DOHH2 (cell line): Measurements from ENCODE around the gene RNF223.
A peak's percentile ranks its signal among the peaks of the same experiment; 100 is the strongest.

Source experiments
- H3F3A ChIP-seq: fragments of 200-600 bp; sonication (generic), shearing (Covaris generic); 2 replicates; pipeline ENCODE4 v1.6.0; 2016; ENCODE audit warnings: antibody characterized with exemption, mild to moderate bottlenecking; ENCODE audit not compliant: control insufficient read depth, insufficient read depth
- H3K27ac ChIP-seq: fragments of 200-600 bp; sonication (generic); 2 replicates; pipeline ENCODE4 v1.5.1; 2014; ENCODE audit warnings: low read depth, mild to moderate bottlenecking, low read length, moderate library complexity
- H3K27me3 ChIP-seq: fragments of 200-600 bp; sonication (generic); 2 replicates; pipeline ENCODE4 v1.6.1; 2014; ENCODE audit warnings: mild to moderate bottlenecking, low read length, mixed read lengths; ENCODE audit not compliant: control insufficient read depth
- H3K36me3 ChIP-seq: fragments of 200-600 bp; sonication (generic); 2 replicates; pipeline ENCODE4 v1.6.1; 2014; ENCODE audit warnings: mild to moderate bottlenecking, low read length, moderate library complexity, mixed read lengths; ENCODE audit not compliant: control insufficient read depth
- H3K4me1 ChIP-seq: fragments of 200-600 bp; sonication (generic); 2 replicates; pipeline ENCODE4 v1.6.1; 2014; ENCODE audit warnings: mild to moderate bottlenecking, low read length, mixed read lengths; ENCODE audit not compliant: control insufficient read depth
- H3K4me2 ChIP-seq: fragments of 200-600 bp; sonication (generic); 2 replicates; pipeline ENCODE4 v1.6.0; 2014; ENCODE audit warnings: mild to moderate bottlenecking, low read length, moderate library complexity
- H3K4me3 ChIP-seq: fragments of 200-600 bp; sonication (generic); 2 replicates; pipeline ENCODE4 v1.5.1; 2014; ENCODE audit warnings: mild to moderate bottlenecking, low read length, mixed read lengths
- H3K79me2 ChIP-seq: fragments of 200-600 bp; sonication (generic); 2 replicates; pipeline ENCODE4 v1.6.1; 2014; ENCODE audit warnings: mild to moderate bottlenecking, low read length, mixed read lengths; ENCODE audit not compliant: control insufficient read depth
- H3K9me2 ChIP-seq: fragments of 200-600 bp; sonication (generic); replicated peaks from 2 replicates; pipeline ENCODE4 v1.6.1; 2014; ENCODE audit warnings: mild to moderate bottlenecking, low read length, mixed read lengths; ENCODE audit not compliant: control insufficient read depth
- H3K9me3 ChIP-seq: fragments of 200-600 bp; sonication (generic); 2 replicates; pipeline ENCODE4 v1.6.1; 2014; ENCODE audit warnings: antibody characterized with exemption, low read length, mixed read lengths; ENCODE audit not compliant: control insufficient read depth, insufficient read depth
- H4K20me1 ChIP-seq: fragments of 200-600 bp; sonication (generic); 2 replicates; pipeline ENCODE4 v1.6.0; 2014; ENCODE audit warnings: low read depth, mild to moderate bottlenecking, antibody characterized with exemption, low read length, moderate library complexity; ENCODE audit not compliant: control insufficient read depth, insufficient read depth
- EZH2phosphoT487 ChIP-seq: fragments of 200-600 bp; sonication (generic); IDR thresholded peaks from 2 replicates; pipeline ENCODE4 v1.6.1; 2017; ENCODE audit warnings: borderline replicate concordance, mild to moderate bottlenecking, antibody characterized with exemption, low read length, moderate library complexity, mixed read lengths
- TF ChIP-seq, protein P1 (sequence below): fragments of 200-600 bp; sonication (generic); IDR thresholded peaks from one replicate; pipeline ENCODE4 v1.5.1; 2014; ENCODE audit warnings: antibody characterized with exemption, mild to moderate bottlenecking, low read depth, low read length; ENCODE audit not compliant: poor library complexity, severe bottlenecking

RNF223 gene

DNA sequence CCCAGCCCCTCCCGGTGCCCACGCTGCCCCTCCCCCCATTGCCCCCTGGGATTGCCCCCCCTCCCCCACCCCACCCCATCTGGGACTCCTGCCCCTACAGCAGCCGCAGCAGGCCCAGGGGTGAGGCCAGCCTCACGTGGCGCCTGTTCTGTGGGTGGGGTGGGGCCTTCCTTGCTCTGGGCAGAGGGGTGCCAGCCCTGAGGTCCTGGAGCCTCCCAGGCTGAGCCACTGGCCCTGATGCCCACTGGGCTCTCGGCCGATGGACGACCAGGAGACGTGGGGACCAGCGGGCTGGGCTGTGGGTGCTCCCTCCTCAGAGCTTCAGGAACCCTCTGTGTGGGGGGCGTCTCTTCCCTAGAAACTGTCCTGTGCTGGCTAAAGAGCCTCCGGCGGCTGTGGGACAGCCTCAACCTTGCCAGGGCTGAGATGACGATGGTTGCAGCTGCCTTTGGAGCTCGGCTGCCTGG is 47.5 kb upstream of the RNF223 start:
- no peaks in the 10 kb centered on the region for H3K79me2 ChIP-seq
- H3F3A ChIP-seq = no peaks in the 10 kb centered on the region
- H3K9me3 ChIP-seq = peaks cover 10% of the 10 kb centered on the region; the same call in 1 of the 2 replicates
- no peaks in the 10 kb centered on the region for H3K9me2 ChIP-seq
- H4K20me1 ChIP-seq = no peaks in the 10 kb centered on the region
- H3K4me1 ChIP-seq = peaks cover 6% of the 10 kb centered on the region
- no peak overlapping the region for H3K4me3 ChIP-seq
- H3K27me3 ChIP-seq = peaks cover 31% of the 10 kb centered on the region
- no peak overlapping the region for H3K27ac ChIP-seq
- peak overlapping the region; percentile 48; the same call in 1 of the 2 replicates for H3K4me2 ChIP-seq
- H3K36me3 ChIP-seq = no peaks in the 10 kb centered on the region
- TF ChIP-seq, protein P1, sequence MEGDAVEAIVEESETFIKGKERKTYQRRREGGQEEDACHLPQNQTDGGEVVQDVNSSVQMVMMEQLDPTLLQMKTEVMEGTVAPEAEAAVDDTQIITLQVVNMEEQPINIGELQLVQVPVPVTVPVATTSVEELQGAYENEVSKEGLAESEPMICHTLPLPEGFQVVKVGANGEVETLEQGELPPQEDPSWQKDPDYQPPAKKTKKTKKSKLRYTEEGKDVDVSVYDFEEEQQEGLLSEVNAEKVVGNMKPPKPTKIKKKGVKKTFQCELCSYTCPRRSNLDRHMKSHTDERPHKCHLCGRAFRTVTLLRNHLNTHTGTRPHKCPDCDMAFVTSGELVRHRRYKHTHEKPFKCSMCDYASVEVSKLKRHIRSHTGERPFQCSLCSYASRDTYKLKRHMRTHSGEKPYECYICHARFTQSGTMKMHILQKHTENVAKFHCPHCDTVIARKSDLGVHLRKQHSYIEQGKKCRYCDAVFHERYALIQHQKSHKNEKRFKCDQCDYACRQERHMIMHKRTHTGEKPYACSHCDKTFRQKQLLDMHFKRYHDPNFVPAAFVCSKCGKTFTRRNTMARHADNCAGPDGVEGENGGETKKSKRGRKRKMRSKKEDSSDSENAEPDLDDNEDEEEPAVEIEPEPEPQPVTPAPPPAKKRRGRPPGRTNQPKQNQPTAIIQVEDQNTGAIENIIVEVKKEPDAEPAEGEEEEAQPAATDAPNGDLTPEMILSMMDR = no peak

DNA sequence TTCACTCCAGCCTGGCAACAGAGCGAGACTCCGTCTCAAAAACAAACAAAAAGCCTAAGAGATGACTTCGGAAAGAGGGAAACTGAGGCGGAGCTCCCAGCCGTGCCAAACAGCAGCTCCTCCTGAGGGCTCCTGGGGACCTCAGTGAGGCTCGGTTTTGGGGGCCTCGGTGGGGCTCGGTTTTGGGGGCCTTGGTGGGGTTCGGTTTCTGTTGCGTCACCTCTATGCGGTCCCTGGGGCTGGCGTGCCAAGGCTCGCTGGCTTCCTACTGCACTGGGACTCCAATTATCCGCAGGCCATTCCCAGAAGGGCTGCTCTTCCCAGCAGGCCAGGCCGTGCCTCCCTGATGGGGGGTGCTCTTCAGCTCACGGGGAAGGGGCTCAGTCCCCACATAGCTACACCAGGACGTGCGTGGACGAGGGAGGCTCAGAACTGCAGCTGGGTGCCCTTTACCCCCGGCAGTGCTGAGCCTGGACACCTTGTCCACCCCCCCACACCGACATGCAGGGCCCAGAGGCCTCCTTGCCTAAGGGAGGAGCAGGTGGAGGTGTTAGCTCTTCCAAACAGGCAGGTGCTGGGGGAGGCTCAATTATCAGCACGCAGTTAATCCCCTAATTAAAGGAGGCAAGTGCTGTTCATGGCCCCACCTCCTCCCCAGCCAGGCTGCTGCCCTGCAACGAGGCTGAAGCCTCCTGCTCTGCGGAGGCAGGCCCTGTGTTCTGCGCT is 46.9 kb upstream of the RNF223 start:
- TF ChIP-seq, protein P1 = no peak
- no peak for TF ChIP-seq EZH2phosphoT487
- no peak overlapping the region for H3K27ac ChIP-seq
- no peak overlapping the region for H3K4me2 ChIP-seq
- H3F3A ChIP-seq = no peaks in the 10 kb centered on the region
- no peaks in the 10 kb centered on the region for H3K36me3 ChIP-seq
- peaks cover 8% of the 10 kb centered on the region for H3K4me1 ChIP-seq
- H3K27me3 ChIP-seq = peaks cover 31% of the 10 kb centered on the region
- no peaks in the 10 kb centered on the region for H4K20me1 ChIP-seq
- H3K9me3 ChIP-seq = peaks cover 10% of the 10 kb centered on the region; the same call in 1 of the 2 replicates
- H3K79me2 ChIP-seq = no peaks in the 10 kb centered on the region
- H3K4me3 ChIP-seq = no peak overlapping the region
- no peaks in the 10 kb centered on the region for H3K9me2 ChIP-seq

DNA sequence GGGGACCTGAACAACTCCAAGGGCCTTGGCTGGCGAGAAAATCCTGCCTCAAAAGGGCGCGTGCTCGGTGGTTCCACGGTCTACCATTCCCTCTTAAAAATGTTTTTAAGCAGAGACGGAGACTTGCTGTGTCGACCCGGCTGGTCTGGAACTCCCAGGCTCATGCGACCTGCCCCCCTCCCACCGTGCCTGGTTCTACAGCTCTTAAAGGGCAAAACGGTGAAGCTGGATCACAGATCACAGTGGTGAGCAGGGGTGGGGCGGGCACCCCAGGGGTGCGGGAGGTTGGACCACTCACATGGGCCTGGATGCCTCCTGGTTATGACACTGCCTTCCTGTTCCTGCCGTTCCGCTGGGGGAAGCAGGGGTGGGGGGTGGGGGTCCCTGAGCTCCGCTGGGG is 46.0 kb upstream of the RNF223 start:
- peaks cover 9% of the 10 kb centered on the region for H3K4me1 ChIP-seq
- peaks cover 1% of the 10 kb centered on the region for H3K79me2 ChIP-seq
- H3K36me3 ChIP-seq = no peaks in the 10 kb centered on the region
- no peaks in the 10 kb centered on the region for H3F3A ChIP-seq
- H3K27ac ChIP-seq = no peak overlapping the region
- peaks cover 10% of the 10 kb centered on the region; the same call in 1 of the 2 replicates for H3K9me3 ChIP-seq
- no peak overlapping the region for H3K4me2 ChIP-seq
- no peaks in the 10 kb centered on the region for H4K20me1 ChIP-seq
- TF ChIP-seq EZH2phosphoT487 = no peak
- TF ChIP-seq, protein P1 = no peak
- H3K9me2 ChIP-seq = no peaks in the 10 kb centered on the region
- H3K4me3 ChIP-seq = no peak overlapping the region
- peaks cover 31% of the 10 kb centered on the region for H3K27me3 ChIP-seq
